CD8-positive, alpha-beta memory T cell (primary cell): ENCODE results near the gene CDH23. TPM values are rescaled to one million over a fixed set of nuclear protein-coding genes. Genes with fewer than 3 reads are reported as not detected.
A peak's percentile ranks its signal among the peaks of the same experiment; 100 is the strongest.

Source experiments
- CTCF ChIA-PET: fragments of 350-600 bp; sonication (Branson Sonifier 250); formaldehyde crosslinking; loops from one replicate; lab custom pipeline; 2021; ENCODE audit warnings: antibody characterized with exemption; lab: Charles Lee
- POLR2A ChIA-PET: fragments of 350-600 bp; sonication (Branson Sonifier 250); formaldehyde crosslinking; loops from one replicate; lab custom pipeline; 2021; ENCODE audit warnings: antibody characterized with exemption; lab: Charles Lee
- DNase-seq, 5 donors: peaks; one replicate each; pipeline versions ENCODE4 v3.0.0 to v3.0.0-alpha.2; 2020 to 2022; ENCODE audit warnings: mixed read lengths in 1 of 5
- H3K27ac ChIP-seq: one replicate; pipeline ENCODE4 v1.7.0; 2013; ENCODE audit warnings: low read depth, mild to moderate bottlenecking, low read length, moderate library complexity
- H3K27me3 ChIP-seq: 2 replicates; pipeline ENCODE4 v1.7.0; 2013; ENCODE audit warnings: low read length, mild to moderate bottlenecking; ENCODE audit not compliant: insufficient read depth, poor library complexity, severe bottlenecking
- H3K36me3 ChIP-seq: 2 replicates; pipeline ENCODE4 v1.7.0; 2013; ENCODE audit warnings: mild to moderate bottlenecking, low read length, moderate library complexity; ENCODE audit not compliant: insufficient read depth
- H3K4me1 ChIP-seq: 2 replicates; pipeline ENCODE4 v1.7.0; 2013; ENCODE audit warnings: mild to moderate bottlenecking, low read length, moderate library complexity; ENCODE audit not compliant: insufficient read depth
- H3K4me3 ChIP-seq: 2 replicates; pipeline ENCODE4 v1.7.0; 2013; ENCODE audit warnings: mild to moderate bottlenecking, low read length
- H3K9me3 ChIP-seq: 2 replicates; pipeline ENCODE4 v1.7.0; 2013; ENCODE audit warnings: mild to moderate bottlenecking, low read length
- H3K27ac Mint-ChIP-seq, 8 donors: one replicate each; pipeline ENCODE4 v1.8.0; 2020 to 2021; ENCODE audit warnings: mixed read lengths in 8 of 8, mild to moderate bottlenecking in 6 of 8, inconsistent platforms in 3 of 8, moderate library complexity in 3 of 8
- H3K27me3 Mint-ChIP-seq, 2 donors: one replicate each; pipeline ENCODE4 v1.8.0; 2020 to 2021; ENCODE audit warnings: mixed read lengths in 2 of 2, mild to moderate bottlenecking in 1 of 2, moderate library complexity in 1 of 2
- H3K36me3 Mint-ChIP-seq, 3 donors: one replicate each; pipeline ENCODE4 v1.8.0; 2020 to 2021; ENCODE audit warnings: mixed read lengths in 3 of 3, inconsistent platforms in 1 of 3, mild to moderate bottlenecking in 1 of 3
- H3K4me1 Mint-ChIP-seq, 3 donors: one replicate each; pipeline ENCODE4 v1.8.0; 2020 to 2021; ENCODE audit warnings: mixed read lengths in 3 of 3, inconsistent platforms in 1 of 3, mild to moderate bottlenecking in 1 of 3
- H3K4me3 Mint-ChIP-seq, 7 donors: one replicate each; pipeline ENCODE4 v1.8.0; 2020 to 2021; ENCODE audit warnings: mixed read lengths in 7 of 7, mild to moderate bottlenecking in 6 of 7, moderate library complexity in 4 of 7, inconsistent platforms in 2 of 7
- H3K9me3 Mint-ChIP-seq, 5 donors: one replicate each; pipeline ENCODE4 v1.8.0; 2020 to 2022; ENCODE audit warnings: mixed read lengths in 5 of 5, mild to moderate bottlenecking in 3 of 5, moderate library complexity in 2 of 5, inconsistent platforms in 1 of 5
- polyA plus RNA-seq: library from polyadenylated mRNA; unstranded; fragments of 300-500 nt; fragmentation: Illumina TruSeq; gene quantifications from one replicate; pipeline ENCODE4 v1.2.3, GENCODE V29; 2021
- total RNA-seq, 2 experiments: library from RNA; stranded (reverse); gene quantifications; one replicate each; pipeline ENCODE4 v1.2.3, GENCODE V29; 2021

Gene CDH23
- total and polyA plus RNA-seq, 3 experiments from 2014 or later, result 0.74 to 2.0 (median 0.78) TPM

DNA sequence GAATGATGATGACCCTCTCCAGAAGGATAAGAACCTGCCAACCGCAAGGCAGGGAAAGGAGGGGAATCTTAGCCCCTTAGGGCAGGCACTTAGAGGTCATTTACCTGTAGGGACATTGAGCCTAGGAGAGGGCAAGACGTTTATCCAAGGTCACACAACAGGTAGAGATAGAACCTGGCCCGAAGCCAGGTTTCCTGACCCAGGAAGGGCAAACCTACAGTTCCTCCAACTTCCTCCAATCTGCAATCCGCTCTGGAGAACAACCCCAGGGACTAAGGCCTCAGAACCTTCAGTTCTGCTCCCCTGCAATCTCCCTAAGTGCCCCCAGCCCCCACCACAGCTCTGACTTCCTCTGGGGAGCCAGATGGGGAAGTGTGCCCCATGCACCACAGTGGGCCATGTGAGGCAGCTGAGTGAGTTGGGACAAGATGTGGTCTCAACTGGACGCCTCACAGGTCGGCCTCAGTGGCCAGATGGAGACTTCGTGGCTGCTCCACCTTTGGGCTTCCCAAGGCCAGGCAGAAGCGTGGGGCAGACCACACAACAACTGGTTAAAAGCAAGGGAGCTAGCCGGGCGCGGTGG lies 455.7 kb downstream of the CDH23 start:
- ChIA-PET CTCF (no interaction called here), POLR2A (no interaction called here)
- H3K36me3 ChIP-seq, result no peaks in the 10 kb centered on the region
- no peaks in the 10 kb centered on the region for H3K9me3 ChIP-seq
- Mint-ChIP-seq H3K4me1 (peaks cover 27 to 42% (median 37%) of the 10 kb centered on the region in 3 donors), H3K9me3 (no peaks in the 10 kb centered on the region), H3K27ac (peak overlapping the region in 1 of 8 donors; percentile 37), H3K36me3 (peaks cover 0 to 5% (median 1%) of the 10 kb centered on the region in 3 donors), H3K27me3 (peaks cover 0 to 1% of the 10 kb centered on the region in 2 donors), H3K4me3 (peak overlapping the region in 6 of 7 donors; percentile 15 to 75 (median 56))
- no peak overlapping the region for H3K27ac ChIP-seq
- H3K4me3 ChIP-seq, result no peak overlapping the region
- H3K4me1 ChIP-seq, result peaks cover 25% of the 10 kb centered on the region
- no peaks in the 10 kb centered on the region for H3K27me3 ChIP-seq
- DNase-seq, result no peak

DNA sequence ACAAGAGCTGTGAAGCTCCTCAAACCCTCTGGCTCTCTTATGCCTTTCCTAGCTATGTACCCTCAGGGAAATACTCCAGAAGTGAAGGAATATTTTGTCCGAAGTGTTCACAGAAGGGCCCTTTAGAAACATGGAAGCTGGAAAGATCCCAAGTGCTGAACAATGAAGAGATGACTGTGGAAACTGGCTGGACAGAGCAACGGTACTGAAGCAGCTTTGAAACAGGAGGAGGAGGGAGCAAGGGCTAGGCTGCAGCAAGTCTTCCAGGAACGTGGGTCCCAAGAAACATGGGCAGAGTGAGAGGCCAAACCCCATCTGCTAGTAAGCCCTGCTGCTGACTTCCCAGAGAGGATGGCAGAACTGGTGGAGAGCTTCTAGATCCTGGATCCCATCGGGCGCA lies 457.3 kb downstream of the CDH23 start:
- Mint-ChIP-seq H3K4me3 (no peak overlapping the region), H3K27me3 (peaks cover 0 to 1% of the 10 kb centered on the region in 2 donors), H3K9me3 (no peaks in the 10 kb centered on the region), H3K27ac (peak overlapping the region in 1 of 8 donors; percentile 14), H3K36me3 (peaks cover 0 to 5% (median 1%) of the 10 kb centered on the region in 3 donors), H3K4me1 (peaks cover 11 to 26% (median 21%) of the 10 kb centered on the region in 3 donors)
- DNase-seq, result no peak
- no peaks in the 10 kb centered on the region for H3K36me3 ChIP-seq
- H3K4me1 ChIP-seq, result peaks cover 16% of the 10 kb centered on the region
- H3K27ac ChIP-seq, result no peak overlapping the region
- no peak overlapping the region for H3K4me3 ChIP-seq
- H3K9me3 ChIP-seq, result no peaks in the 10 kb centered on the region
- H3K27me3 ChIP-seq, result no peaks in the 10 kb centered on the region
- ChIA-PET CTCF (interaction anchor here (1.2 kb wide), 1 partner anchor 42 kb away, joined by 4 read pairs; no protein-coding TSS in a partner anchor), POLR2A (no interaction called here)

GRCh38 chr10:71856619-71857018 lies 459.9 kb downstream of the CDH23 start:
- Mint-ChIP-seq H3K4me1 (peaks cover 0 to 5% (median 0%) of the 10 kb centered on the region in 3 donors), H3K4me3 (peak overlapping the region in 1 of 7 donors; percentile 26), H3K36me3 (no peaks in the 10 kb centered on the region), H3K27me3 (no peaks in the 10 kb centered on the region), H3K9me3 (no peaks in the 10 kb centered on the region), H3K27ac (no peak overlapping the region)
- ChIA-PET CTCF (no interaction called here), POLR2A (no interaction called here)
- Histone ChIP-seq H3K27ac (no peak overlapping the region), H3K36me3 (no peaks in the 10 kb centered on the region), H3K4me1 (peaks cover 2% of the 10 kb centered on the region), H3K27me3 (no peaks in the 10 kb centered on the region), H3K9me3 (no peaks in the 10 kb centered on the region), H3K4me3 (no peak overlapping the region)
- DNase-seq, result no peak

- no peaks in the 10 kb centered on the region for H3K27me3 ChIP-seq
- H3K9me3 Mint-ChIP-seq, result no peaks in the 10 kb centered on the region
- H3K27ac Mint-ChIP-seq, result no peak overlapping the region
- no peak overlapping the region for H3K4me3 Mint-ChIP-seq
- H3K27me3 Mint-ChIP-seq, result no peaks in the 10 kb centered on the region
- POLR2A ChIA-PET, result no interaction called here
- CTCF ChIA-PET, result no interaction called here
- no peaks in the 10 kb centered on the region for H3K36me3 ChIP-seq
- no peaks in the 10 kb centered on the region for H3K9me3 ChIP-seq
- H3K4me3 ChIP-seq, result no peak overlapping the region
- no peaks in the 10 kb centered on the region for H3K4me1 Mint-ChIP-seq
- DNase-seq, result no peak
- H3K36me3 Mint-ChIP-seq, result no peaks in the 10 kb centered on the region
- no peak overlapping the region for H3K27ac ChIP-seq
- no peaks in the 10 kb centered on the region for H3K4me1 ChIP-seq
Observed at GRCh38 chr10:71857934-71858890, 461.5 kb downstream of the CDH23 start.

GRCh38 chr10:71860243-71861029 lies 463.7 kb downstream of the CDH23 start:
- no peak for DNase-seq

DNA sequence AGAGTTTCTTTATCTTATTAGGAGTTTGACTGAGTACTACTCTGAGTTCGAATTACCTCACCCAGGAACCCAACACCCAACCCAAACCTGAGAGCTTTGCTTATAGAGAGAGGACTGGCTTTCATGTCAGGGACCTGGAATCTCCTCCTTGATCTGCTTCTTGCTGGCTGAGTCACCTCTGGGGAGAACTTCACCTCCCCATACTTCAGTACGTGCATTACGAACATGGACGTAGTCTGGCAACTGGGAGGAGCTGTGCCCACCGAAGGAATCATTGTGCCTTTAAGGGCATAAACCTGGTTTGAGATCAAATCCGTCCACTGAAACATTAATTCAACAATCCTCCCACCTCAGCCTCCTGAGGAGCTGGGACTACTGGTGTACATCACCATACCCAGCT lies 466.5 kb downstream of the CDH23 start:
- Histone ChIP-seq H3K36me3 (no peaks in the 10 kb centered on the region), H3K4me3 (no peak overlapping the region), H3K9me3 (no peaks in the 10 kb centered on the region), H3K4me1 (no peaks in the 10 kb centered on the region), H3K27me3 (no peaks in the 10 kb centered on the region), H3K27ac (no peak overlapping the region)
- Mint-ChIP-seq H3K9me3 (no peaks in the 10 kb centered on the region), H3K36me3 (no peaks in the 10 kb centered on the region), H3K27ac (peak overlapping the region in 1 of 8 donors; percentile 29), H3K27me3 (peaks cover 0 to 4% of the 10 kb centered on the region in 2 donors), H3K4me1 (no peaks in the 10 kb centered on the region), H3K4me3 (no peak overlapping the region)
- ChIA-PET POLR2A (no interaction called here), CTCF (no interaction called here)
- DNase-seq, result no peak

More at GRCh38 chr10:71860243-71861029, 463.7 kb downstream of the CDH23 start:
- Histone ChIP-seq H3K27me3 (no peaks in the 10 kb centered on the region), H3K4me1 (no peaks in the 10 kb centered on the region), H3K27ac (peak overlapping the region; percentile 87), H3K36me3 (no peaks in the 10 kb centered on the region), H3K9me3 (no peaks in the 10 kb centered on the region), H3K4me3 (no peak overlapping the region)
- Mint-ChIP-seq H3K4me3 (no peak overlapping the region), H3K4me1 (no peaks in the 10 kb centered on the region), H3K36me3 (no peaks in the 10 kb centered on the region), H3K27ac (peak overlapping the region in 1 of 8 donors; percentile 70), H3K27me3 (no peaks in the 10 kb centered on the region), H3K9me3 (no peaks in the 10 kb centered on the region)
- POLR2A ChIA-PET, result no interaction called here
- CTCF ChIA-PET, result interaction anchor here (1.5 kb wide), 1 partner anchor 10 kb away, joined by 4 read pairs; the partner anchor contains the start of gene PSAP

- H3K4me3 ChIP-seq, result no peak overlapping the region
- CTCF ChIA-PET, result no interaction called here
- no peaks in the 10 kb centered on the region for H3K27me3 ChIP-seq
- no peak overlapping the region for H3K4me3 Mint-ChIP-seq
- no peak overlapping the region for H3K27ac ChIP-seq
- no peaks in the 10 kb centered on the region for H3K4me1 Mint-ChIP-seq
- H3K36me3 Mint-ChIP-seq, result no peaks in the 10 kb centered on the region
- H3K27ac Mint-ChIP-seq, result no peak overlapping the region
- no peaks in the 10 kb centered on the region for H3K36me3 ChIP-seq
- no peaks in the 10 kb centered on the region for H3K4me1 ChIP-seq
- no peak for DNase-seq
- no peaks in the 10 kb centered on the region for H3K9me3 ChIP-seq
- no peaks in the 10 kb centered on the region for H3K9me3 Mint-ChIP-seq
- POLR2A ChIA-PET, result no interaction called here
- H3K27me3 Mint-ChIP-seq, result peaks cover 0 to 4% of the 10 kb centered on the region in 2 donors
Observed at GRCh38 chr10:71864911-71865361, 468.2 kb downstream of the CDH23 start.
